IMR-90 (cell line): ENCODE results near the gene CXCR6. TPM values are rescaled to one million over a fixed set of nuclear protein-coding genes. Genes with fewer than 3 reads are reported as not detected.

ENCODE experiments used
- ATAC-seq: fragments of 200-7000 bp; cut with Tn5 transposase; 2 replicates; pipeline ENCODE4 v1.9.1; 2020; ENCODE audit warnings: low read depth, mild to moderate bottlenecking, moderate library complexity
- BruUV-seq: library from RNA; stranded (reverse); fragments of 400-500 nt; replicated peaks from 2 replicates; lab custom pipeline; 2021; lab: Mats Ljungman, UMichigan
- CTCF ChIA-PET: fragments of 300-600 bp; formaldehyde crosslinking; extraction: SDS; loops from one replicate; lab custom pipeline; 2021; ENCODE audit warnings: antibody characterized with exemption; lab: Yijun Ruan, JAX
- POLR2A ChIA-PET: fragments of 300-600 bp; sonication (Branson Sonifier 250); formaldehyde crosslinking; loops from one replicate; lab custom pipeline; 2022; ENCODE audit warnings: antibody characterized with exemption; ENCODE audit not compliant: unreplicated experiment; lab: Charles Lee
- DNase-seq: peaks from one replicate; pipeline ENCODE4 v3.0.0; 2013
- H2AFZ ChIP-seq: replicated peaks from 2 replicates; pipeline ENCODE3; 2013; ENCODE audit warnings: low read length, mild to moderate bottlenecking; ENCODE audit not compliant: poor library complexity
- H2AK5ac ChIP-seq: 2 replicates; pipeline ENCODE4 v1.6.1; 2013; ENCODE audit warnings: low read depth, low read length, inconsistent platforms
- H2AK9ac ChIP-seq: replicated peaks from 2 replicates; pipeline ENCODE3; 2013; ENCODE audit warnings: mild to moderate bottlenecking, low read depth, low read length, moderate library complexity; ENCODE audit not compliant: poor library complexity
- H2BK120ac ChIP-seq: 2 replicates; pipeline ENCODE4 v1.6.1; 2013; ENCODE audit warnings: low read depth, low read length, inconsistent platforms
- H2BK15ac ChIP-seq: 3 replicates; pipeline ENCODE4 v1.6.1; 2013; ENCODE audit warnings: low read depth, low read length, inconsistent platforms
- H2BK20ac ChIP-seq: 2 replicates; pipeline ENCODE4 v1.6.1; 2013; ENCODE audit warnings: low read depth, mild to moderate bottlenecking, inconsistent platforms, low read length, moderate library complexity
- H2BK5ac ChIP-seq: 2 replicates; pipeline ENCODE4 v1.6.1; 2013; ENCODE audit warnings: mild to moderate bottlenecking, low read depth, low read length, inconsistent platforms; ENCODE audit not compliant: poor library complexity, severe bottlenecking
- H3K14ac ChIP-seq: replicated peaks from 2 replicates; pipeline ENCODE4 v1.6.1; 2013; ENCODE audit warnings: low read depth, low read length, inconsistent platforms
- H3K18ac ChIP-seq: 2 replicates; pipeline ENCODE4 v1.6.1; 2013; ENCODE audit warnings: low read depth, low read length, control low read depth
- H3K23ac ChIP-seq: 2 replicates; pipeline ENCODE4 v1.6.1; 2013; ENCODE audit warnings: low read depth, low read length, inconsistent platforms
- H3K27ac ChIP-seq: 2 replicates; pipeline ENCODE4 v1.5.1; 2013; ENCODE audit warnings: mild to moderate bottlenecking, control low read depth, low read length; ENCODE audit not compliant: insufficient read depth
- H3K27me3 ChIP-seq: 2 replicates; pipeline ENCODE4 v1.6.1; 2013; ENCODE audit warnings: low read length; ENCODE audit not compliant: control insufficient read depth, insufficient read depth
- H3K36me3 ChIP-seq: 2 replicates; pipeline ENCODE4 v1.6.1; 2013; ENCODE audit warnings: low read length, mixed read lengths; ENCODE audit not compliant: control insufficient read depth, insufficient read depth
- H3K4ac ChIP-seq: 2 replicates; pipeline ENCODE4 v1.6.1; 2013; ENCODE audit warnings: low read depth, low read length, inconsistent platforms
- H3K4me1 ChIP-seq: 2 replicates; pipeline ENCODE4 v1.6.1; 2013; ENCODE audit warnings: low read length, mixed read lengths; ENCODE audit not compliant: control insufficient read depth, insufficient read depth
- H3K4me2 ChIP-seq: 2 replicates; pipeline ENCODE4 v1.6.1; 2013; ENCODE audit warnings: low read depth, mild to moderate bottlenecking, control low read depth, low read length, moderate library complexity
- H3K4me3 ChIP-seq: 2 replicates; pipeline ENCODE4 v1.5.1; 2013; ENCODE audit warnings: low read depth, mild to moderate bottlenecking, control low read depth, low read length, moderate library complexity; ENCODE audit not compliant: insufficient read depth
- H3K56ac ChIP-seq: 2 replicates; pipeline ENCODE4 v1.6.1; 2013; ENCODE audit warnings: low read length, inconsistent platforms; ENCODE audit not compliant: insufficient read depth; ENCODE audit errors: extremely low read depth
- H3K79me1 ChIP-seq, 2 experiments: 2 replicates each; pipeline ENCODE4 v1.6.1; 2013; ENCODE audit warnings: low read length in 2 of 2, inconsistent platforms in 1 of 2, low read depth in 1 of 2
- H3K9ac ChIP-seq: 2 replicates; pipeline ENCODE4 v1.6.1; 2013; ENCODE audit warnings: low read depth, low read length, control low read depth
- H3K9me1 ChIP-seq: 2 replicates; pipeline ENCODE4 v1.6.1; 2013; ENCODE audit warnings: low read length, inconsistent platforms; ENCODE audit not compliant: insufficient read depth
- H3K9me3 ChIP-seq: 2 replicates; pipeline ENCODE4 v1.6.1; 2013; ENCODE audit warnings: low read length; ENCODE audit not compliant: control insufficient read depth, insufficient read depth
- H4K20me1 ChIP-seq: 2 replicates; pipeline ENCODE4 v1.6.1; 2013; ENCODE audit warnings: low read length, inconsistent platforms; ENCODE audit not compliant: insufficient read depth
- H4K5ac ChIP-seq: 2 replicates; pipeline ENCODE4 v1.6.1; 2013; ENCODE audit warnings: mild to moderate bottlenecking, low read depth, low read length, control low read depth
- H4K8ac ChIP-seq, 2 experiments: 2 replicates each; pipeline ENCODE4 v1.6.1; 2013; ENCODE audit warnings: low read depth in 2 of 2, low read length in 2 of 2, control low read depth in 1 of 2, inconsistent platforms in 1 of 2
- H4K91ac ChIP-seq: 2 replicates; pipeline ENCODE4 v1.6.1; 2013; ENCODE audit warnings: low read depth, low read length, inconsistent platforms; ENCODE audit not compliant: insufficient read depth
- CEBPB ChIP-seq: IDR thresholded peaks from 2 replicates; pipeline ENCODE4 v1.6.1; 2012; ENCODE audit warnings: low read depth, low read length, improper control_type of control experiment
- FOS ChIP-seq: fragments of 150-350 bp; IDR thresholded peaks from 2 replicates; pipeline ENCODE4 v1.6.1; 2016; ENCODE audit warnings: low read depth, low read length
- NFE2L2 ChIP-seq: fragments of 150-350 bp; IDR thresholded peaks from 2 replicates; pipeline ENCODE4 v1.6.1; 2016; ENCODE audit warnings: low read depth, mild to moderate bottlenecking, low read length
- POLR2A ChIP-seq: IDR thresholded peaks from 2 replicates; pipeline ENCODE4 v1.6.1; 2012; ENCODE audit warnings: mild to moderate bottlenecking, low read depth, low read length
- WGBS, 2 experiments: methylation state at CpG; one replicate each; pipeline versions ENCODE4 v1.1.5 to v1.1.7; 2013; ENCODE audit warnings: missing lambda C conversion rate in 2 of 2; ENCODE audit not compliant: insufficient read length in 1 of 2; ENCODE audit errors: extremely low coverage in 2 of 2; 5-methylcytosine and 5-hydroxymethylcytosine counted together
- dilution Hi-C: fragments of 300-500 bp; cut with HindIII; formaldehyde crosslinking; loops from one replicate; pipeline ENCODE4 v1.14.3; 2018; ENCODE audit warnings: low sequenced_read_pairs; ENCODE audit not compliant: unreplicated experiment
- in situ Hi-C: fragments of 300-500 bp; cut with MboI; formaldehyde crosslinking; loops from 3 replicates; pipeline ENCODE4 v1.14.3; 2019; ENCODE audit warnings: low sequenced_read_pairs, inconsistent platforms, mixed read lengths
- intact Hi-C: fragments of 100-400 bp; cut with micrococcal nuclease; formaldehyde crosslinking; loops from 2 replicates; pipeline ENCODE4 v1.10.0; 2022
- polyA plus RNA-seq, 3 experiments: library from polyadenylated mRNA; depleted of rRNA; stranded (reverse); fragments of >200 nt; gene quantifications; 2 replicates each; pipeline ENCODE4 v1.2.3, GENCODE V29; 2012; ENCODE audit warnings: low replicate concordance in 1 of 3
- total RNA-seq: library from RNA; depleted of rRNA; stranded (reverse); fragments of >200 nt; gene quantifications from 2 replicates; pipeline ENCODE4 v1.2.3, GENCODE V29; 2012

Gene CXCR6
- total and polyA plus RNA-seq, 2 of the 4 experiments (the other 2 are of a cell fraction): not detected

DNA sequence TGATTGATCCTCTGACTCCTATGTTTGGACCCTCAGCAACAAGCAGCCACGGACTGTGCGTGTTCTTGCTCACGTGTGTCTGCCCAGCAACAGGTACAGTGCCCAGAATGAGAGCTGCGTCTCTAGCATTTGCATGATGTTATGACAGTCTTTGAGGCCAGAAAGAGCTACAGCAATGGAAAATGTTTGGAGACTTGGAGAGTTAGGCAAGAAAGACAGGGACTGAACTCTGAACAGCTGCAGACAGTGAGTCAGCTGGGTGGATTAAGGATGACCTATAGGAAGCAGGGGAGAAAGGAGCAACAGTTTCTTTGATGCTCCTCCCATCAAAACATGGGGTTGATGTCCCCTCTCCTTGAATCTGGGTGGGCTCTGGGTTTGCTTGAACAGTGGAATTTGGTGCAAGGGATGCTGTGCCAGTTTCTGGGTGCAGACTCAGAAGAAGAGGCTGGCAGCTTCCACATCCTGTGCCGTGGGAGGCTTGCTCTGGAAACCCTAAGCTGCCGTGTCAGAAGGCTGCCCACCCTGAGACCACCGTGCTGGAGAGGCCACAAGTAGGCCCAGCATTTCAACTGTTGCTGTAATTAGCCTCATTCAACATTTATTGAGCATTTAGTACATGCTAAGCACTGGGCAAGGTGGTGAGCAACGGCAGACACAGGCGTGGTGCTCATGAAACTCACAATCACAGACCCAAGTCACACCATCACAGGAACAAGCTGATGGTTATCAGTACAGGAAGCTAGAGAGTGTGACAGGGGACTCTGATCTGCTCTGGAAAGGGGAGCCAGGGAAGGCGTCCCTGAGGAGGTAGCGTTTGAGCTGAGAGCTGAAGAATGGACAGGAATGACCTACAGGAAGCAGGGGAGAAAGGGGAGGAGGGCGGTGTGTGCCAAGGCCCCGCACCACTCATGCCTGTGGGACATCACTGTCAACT is 35.2 kb upstream of the CXCR6 start:
- ChIA-PET POLR2A (no interaction called here), CTCF (interaction anchor here (0.7 to 1.2 kb wide), 3 partner anchors 22 to 147 kb away, joined by 3 read pairs; no protein-coding TSS in a partner anchor)
- H3K4ac ChIP-seq: peak overlapping the region; percentile 58
- H2BK20ac ChIP-seq: peak overlapping the region; percentile 65; the same call in 1 of the 2 replicates
- H3K4me3 ChIP-seq: no peak overlapping the region
- H3K23ac ChIP-seq: no peak overlapping the region; the same call in 1 of the 2 replicates
- in situ Hi-C loops (no loop called here), intact Hi-C loops (no loop called here), dilution Hi-C loops (no loop called here)
- WGBS, 2 experiments: 80% methylated on average over 2 of the region's 13 CpGs; no CpG with 5 or more reads in 1 of the 2 experiments
- H2AK5ac ChIP-seq: peak overlapping the region; percentile 65; the same call in 1 of the 2 replicates
- H3K27ac ChIP-seq: no peak overlapping the region
- H4K5ac ChIP-seq: no peak overlapping the region
- peaks cover 19% of the 10 kb centered on the region for H3K4me1 ChIP-seq
- H2BK15ac ChIP-seq: peak overlapping the region; percentile 35; the same call in 1 of the 3 replicates
- no peak overlapping the region for H3K56ac ChIP-seq
- H3K9me1 ChIP-seq: peaks cover 12% of the 10 kb centered on the region; the same call in 1 of the 2 replicates
- no peak overlapping the region for H3K9ac ChIP-seq
- DNase-seq (peak; percentile 83), ATAC-seq (peak; percentile 92)
- TF ChIP-seq CEBPB (peak; percentile 88), NFE2L2 (peak; percentile 18; the same call in 1 of the 2 replicates), POLR2A (no peak), FOS (peak; percentile 64)
- H3K36me3 ChIP-seq: no peaks in the 10 kb centered on the region
- peak overlapping the region in 1 of 2 experiments; percentile 6; a peak in 1 of 4 replicates for H4K8ac ChIP-seq
- H2AFZ ChIP-seq: peak overlapping the region; percentile 44
- no peak overlapping the region for H4K91ac ChIP-seq
- peak overlapping the region; percentile 35 for H2BK5ac ChIP-seq
- peak overlapping the region; percentile 15 for H2AK9ac ChIP-seq
- no TSS peak for BruUV-seq
- no peaks in the 10 kb centered on the region for H3K79me1 ChIP-seq
- no peaks in the 10 kb centered on the region for H4K20me1 ChIP-seq
- H3K9me3 ChIP-seq: no peaks in the 10 kb centered on the region
- peak overlapping the region; percentile 60; the same call in 1 of the 2 replicates for H3K14ac ChIP-seq
- peak overlapping the region; percentile 32; the same call in 1 of the 2 replicates for H2BK120ac ChIP-seq
- H3K4me2 ChIP-seq: peak overlapping the region; percentile 21; the same call in 1 of the 2 replicates
- H3K18ac ChIP-seq: peak overlapping the region; percentile 10
- no peaks in the 10 kb centered on the region for H3K27me3 ChIP-seq
